HG02759 (cell line): Measurements from ENCODE around the gene NACC2.
A peak's percentile ranks its signal among the peaks of the same experiment; 100 is the strongest.

Experiments used
- ATAC-seq: cut with Tn5 transposase; IDR thresholded peaks from one replicate; pipeline ENCODE4 v1.9.1; 2021; ENCODE audit warnings: mild to moderate bottlenecking, moderate library complexity; ENCODE audit not compliant: unreplicated experiment

NACC2 gene

DNA sequence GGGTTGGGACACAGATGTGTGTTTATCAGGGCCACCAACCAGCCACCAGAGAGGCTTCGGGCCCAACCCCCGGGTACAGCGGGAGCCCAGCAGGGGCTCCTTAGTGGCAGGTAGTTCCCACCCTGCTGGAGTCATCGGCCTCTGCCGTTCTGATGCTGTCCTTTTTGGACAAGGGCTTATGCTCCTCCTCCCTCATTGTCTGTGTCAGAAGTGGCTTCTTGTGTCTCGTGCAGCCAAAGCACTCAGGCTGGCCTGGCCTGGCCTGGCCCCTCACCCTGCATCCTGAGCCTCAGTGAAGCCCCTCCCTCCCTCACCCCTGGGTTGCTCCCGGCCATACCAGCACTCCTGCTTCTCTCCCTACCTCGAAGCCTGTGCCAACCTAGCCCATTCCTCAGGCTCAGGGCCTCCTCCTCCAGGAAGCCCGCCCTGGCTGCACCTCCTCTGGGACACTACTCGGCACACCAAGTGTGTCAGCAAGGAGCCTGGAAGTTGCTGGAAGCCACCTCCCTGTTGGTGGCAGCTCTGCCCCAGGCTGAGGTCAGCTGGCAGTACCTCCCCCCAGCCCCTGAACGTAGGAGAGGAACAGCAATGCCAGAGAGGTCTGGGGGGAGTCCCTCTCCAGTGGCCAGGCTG lies 129.8 kb downstream of the NACC2 start:
- no peak for ATAC-seq

DNA sequence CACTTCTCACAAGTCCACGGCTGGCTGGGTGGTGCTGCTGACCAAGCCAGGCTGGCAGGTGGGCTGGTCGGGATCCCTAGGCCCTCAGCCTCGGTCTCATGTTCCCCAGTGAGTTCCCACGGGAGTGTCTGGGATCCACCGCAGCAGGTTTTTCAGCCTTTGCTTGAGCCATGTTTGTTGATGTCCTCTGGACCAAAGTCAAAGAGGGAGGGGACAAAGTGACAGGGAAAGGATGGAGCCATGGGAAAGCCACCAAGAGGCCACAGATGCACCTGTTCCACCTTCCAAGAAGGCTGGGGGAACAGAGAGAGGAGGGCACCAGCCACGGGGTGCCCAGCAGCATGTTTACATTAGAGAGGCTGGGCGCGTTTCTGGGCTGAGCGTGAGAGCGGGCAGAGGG lies 131.2 kb downstream of the NACC2 start:
- ATAC-seq = no peak

DNA sequence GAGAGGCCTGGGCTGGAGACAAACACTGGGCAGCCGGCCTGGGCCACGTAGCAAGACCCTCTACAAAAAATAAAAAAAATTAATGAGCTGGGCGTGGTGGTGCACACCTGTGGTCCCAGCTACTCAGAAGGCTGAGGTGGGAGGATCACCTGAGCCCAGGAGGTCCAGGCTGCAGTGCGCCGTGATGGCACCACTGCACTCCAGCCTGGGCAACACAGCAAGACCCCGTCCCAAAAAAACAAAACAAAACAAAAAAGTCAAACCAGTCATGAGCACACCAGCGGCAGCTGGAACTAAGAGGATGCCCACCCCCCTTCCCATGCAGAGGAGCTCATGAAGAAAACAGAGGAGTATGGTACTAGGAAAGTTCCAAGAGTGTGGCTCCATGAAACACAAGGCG lies 131.8 kb downstream of the NACC2 start:
- ATAC-seq = no peak

DNA sequence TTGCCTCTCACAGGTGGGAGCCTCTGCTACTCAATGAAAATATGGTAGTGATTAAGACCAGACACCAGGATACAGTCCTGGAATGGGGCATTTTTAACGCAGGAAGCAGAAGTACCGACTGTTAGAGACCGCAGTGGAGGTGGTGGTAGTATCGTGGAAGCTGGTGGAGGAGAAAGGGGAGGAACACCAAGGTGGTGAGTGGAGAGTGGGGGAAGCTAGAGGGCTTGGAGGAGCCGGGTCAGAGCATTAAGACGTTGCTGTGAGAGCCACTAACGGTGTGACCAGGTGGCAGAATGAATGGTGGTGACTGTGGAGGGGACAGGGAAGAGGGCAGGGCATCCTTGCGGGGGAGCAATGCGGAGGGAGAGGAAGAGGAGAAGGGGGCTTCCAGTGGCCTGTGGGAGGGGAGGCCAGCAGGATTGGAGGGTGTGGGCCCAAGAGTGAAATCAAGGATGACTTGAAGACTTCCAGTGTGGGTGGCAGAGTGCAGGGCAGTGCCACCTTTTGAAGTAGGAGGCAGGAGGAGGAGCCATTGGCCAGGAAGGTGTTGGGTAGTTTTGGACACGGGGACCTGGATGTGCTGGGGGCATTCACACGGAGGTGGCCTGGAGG lies 132.3 kb downstream of the NACC2 start:
- ATAC-seq = no peak

DNA sequence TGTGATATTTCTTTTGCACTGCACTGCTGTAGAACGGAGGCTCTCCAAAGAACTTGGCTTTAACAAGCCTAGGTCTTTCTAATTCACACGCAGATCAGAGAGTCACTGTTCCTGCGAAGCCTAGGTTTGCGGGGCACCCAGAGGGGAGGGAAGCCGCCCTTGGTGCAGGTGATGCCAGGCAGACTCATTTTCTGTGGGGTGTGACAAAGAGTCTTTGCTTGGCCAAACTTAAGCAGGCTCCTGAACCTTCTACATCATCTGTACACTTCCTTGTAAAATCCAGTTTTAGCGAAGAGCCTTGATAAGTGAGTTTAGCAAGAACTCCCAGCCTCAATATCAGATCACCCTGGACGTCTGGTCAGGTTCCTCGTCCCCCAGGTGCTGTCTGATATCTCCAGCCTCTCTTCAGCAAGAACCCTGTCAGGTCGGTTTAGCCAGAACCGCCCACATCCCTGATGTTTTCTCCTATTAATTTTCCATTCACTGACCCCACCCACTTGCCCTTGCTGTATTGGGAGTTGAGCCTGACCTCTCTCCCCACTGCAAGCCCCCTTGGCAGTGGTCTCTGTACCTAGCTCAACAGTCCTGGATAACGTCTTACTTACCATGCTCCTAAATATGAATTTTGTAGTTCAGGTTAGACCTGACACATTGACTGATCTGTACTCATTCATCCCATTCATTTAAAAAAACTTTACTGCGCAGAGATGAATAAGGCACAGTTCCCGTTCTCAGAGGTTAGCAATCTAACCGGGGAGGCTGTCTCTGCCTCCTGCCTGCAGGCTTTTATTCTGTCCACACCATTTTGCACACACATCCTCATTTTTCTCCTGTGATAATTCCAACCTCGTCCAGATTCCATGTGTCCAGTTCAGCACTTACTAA lies 133.0 kb downstream of the NACC2 start:
- no peak for ATAC-seq

DNA sequence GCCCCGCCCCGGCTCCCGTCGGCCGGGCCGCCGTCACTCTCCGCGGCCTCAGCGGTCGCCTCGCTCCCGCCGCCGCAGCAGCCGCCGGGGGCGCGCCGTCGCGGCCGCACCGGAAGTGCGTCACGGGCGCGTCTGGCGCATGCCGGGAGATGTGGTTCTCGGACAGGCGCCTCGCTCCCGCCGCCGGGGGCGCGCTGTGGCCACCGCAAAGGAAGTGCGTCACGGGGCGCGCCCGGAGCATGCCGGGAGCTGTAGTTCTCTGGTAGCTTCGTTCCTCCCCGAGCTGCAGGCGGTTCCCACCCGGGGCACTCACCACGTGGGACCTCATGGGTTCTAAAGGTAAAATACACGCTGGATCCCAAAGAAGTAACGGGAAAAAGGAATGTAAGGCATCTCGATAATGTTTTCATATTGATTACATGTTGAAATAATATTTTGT lies 133.8 kb downstream of the NACC2 start, which contains the start of gene UBAC1:
UBAC1 (minus strand) TSS at position 97 of the 439 bp plus-strand sequence. CDS start 211 bp downstream, outside the sequence.
- ATAC-seq = peak; percentile 92

DNA sequence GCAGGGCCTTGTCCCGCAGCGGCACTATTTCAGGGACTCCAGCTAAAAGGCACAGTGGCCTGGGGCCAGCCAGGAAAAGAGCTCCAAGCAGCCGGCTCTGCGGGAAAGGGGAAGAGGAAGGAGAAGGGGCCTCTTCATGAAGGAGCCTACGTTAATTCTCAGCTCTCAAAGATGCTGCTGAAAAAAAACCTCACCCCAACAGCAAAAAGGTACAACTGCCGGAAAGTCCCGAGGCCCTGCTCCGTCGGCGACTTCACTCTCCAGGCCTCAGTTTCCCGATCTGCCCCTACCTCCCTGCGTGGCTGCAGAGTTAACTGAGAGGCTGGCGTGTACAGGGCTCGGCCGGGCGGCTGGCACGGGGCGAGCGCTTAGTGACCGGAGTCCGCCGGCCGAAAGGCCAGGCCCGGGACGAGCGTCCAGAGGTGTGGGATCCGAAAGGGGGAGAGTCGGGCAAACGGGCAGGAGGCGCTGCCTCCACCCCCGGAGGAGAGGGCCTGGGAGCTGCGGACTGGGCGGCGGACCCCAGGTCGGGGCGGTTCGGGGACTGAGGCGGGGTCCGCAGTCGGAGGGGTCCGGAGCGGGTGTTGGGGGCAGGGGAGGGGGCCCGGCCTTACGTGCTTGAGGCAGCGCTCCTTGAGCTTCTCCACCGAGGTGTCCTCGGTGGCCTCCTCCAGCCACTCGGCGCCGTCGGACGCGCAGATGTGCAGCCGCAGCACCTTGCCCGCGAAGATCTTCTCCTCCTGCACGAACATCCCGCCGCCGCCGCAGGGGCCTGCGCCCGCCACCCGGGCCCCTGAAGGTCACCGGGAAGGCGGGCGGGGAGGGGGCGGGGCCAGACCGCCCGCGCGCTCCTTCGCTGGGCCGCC lies 134.4 kb downstream of the NACC2 start:
- no peak for ATAC-seq

DNA sequence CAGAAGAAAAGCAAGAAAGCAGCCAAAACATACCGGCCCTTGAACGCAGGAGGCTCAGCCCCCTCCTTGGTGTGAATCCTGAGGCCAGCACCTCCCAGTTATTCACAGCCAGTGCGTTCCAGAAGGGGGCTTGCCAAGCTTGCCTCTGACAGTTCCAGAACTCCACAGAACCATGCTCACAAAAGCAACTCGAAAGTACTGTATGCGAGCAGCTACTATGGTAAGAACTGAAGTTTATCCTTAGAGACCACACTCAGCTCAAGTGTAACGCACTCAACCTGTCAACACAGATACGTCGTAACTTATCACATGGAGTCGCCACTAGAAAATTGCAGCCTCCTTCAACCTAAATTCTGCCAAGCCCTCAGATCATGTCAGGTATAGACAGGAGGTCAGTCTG lies 135.3 kb downstream of the NACC2 start:
- no peak for ATAC-seq

DNA sequence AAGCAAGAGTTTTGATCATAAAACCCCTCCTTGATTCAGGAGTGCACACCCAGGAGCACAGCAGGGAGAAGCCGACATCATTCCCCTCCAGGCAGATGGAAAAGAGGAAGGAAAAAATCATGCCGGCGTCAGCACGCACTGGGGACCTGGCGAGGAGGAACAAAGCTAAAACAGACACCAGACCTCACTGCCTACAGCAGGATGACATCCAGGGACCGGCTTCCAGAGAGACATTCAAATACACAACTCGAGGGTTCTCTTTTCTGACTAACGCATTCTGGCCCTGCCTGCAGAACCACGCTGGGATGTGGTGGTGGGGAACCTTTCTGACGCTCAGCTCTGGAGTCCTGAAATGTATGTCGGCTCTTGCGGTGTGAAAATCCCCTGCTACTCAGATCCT lies 136.6 kb downstream of the NACC2 start:
- ATAC-seq = no peak

DNA sequence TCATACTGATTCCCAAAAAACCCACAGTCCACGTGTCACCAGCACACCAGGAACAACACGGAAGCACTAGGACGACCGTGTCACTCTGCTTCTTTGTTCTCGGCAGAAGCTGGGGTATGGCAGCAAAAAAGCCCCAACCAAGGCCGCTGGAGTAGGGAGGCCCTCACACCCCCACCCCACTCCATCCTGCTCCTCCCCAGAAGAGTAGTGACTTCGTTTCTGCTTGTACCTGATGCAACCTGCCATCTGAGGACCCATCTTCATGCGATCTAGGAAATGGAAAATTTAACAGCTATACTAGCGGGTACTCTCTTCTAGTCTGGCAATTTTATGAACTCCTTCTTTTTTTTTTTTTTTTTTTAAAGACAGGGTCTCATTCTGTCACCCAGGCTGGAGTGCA lies 137.7 kb downstream of the NACC2 start:
- no peak for ATAC-seq

DNA sequence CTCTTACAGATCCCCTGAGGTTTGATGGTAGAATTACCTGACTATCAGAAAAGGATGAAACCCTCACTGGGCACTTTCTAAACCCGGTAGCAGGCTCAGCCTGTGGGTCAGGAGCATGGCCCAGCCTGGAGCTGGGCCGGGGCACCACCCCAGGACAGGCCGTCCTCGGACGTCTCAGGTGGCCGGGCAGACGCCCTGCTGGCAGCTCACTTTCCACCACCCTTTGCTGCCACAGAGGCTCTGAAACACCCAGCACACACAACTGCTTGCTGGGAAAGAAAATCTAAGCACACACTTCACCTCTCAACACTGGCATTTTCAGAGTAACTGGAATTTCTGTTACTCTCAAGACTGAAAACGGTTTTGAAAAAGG lies 138.3 kb downstream of the NACC2 start:
- no peak for ATAC-seq
